Measurements from ENCODE around the gene TXNRD1. TPM values are rescaled to one million over a fixed set of nuclear protein-coding genes. Genes with fewer than 3 reads are reported as not detected.

Gene TXNRD1
- total RNA-seq, 2 donors from 2014 or later = 83.4 to 144 TPM

DNA sequence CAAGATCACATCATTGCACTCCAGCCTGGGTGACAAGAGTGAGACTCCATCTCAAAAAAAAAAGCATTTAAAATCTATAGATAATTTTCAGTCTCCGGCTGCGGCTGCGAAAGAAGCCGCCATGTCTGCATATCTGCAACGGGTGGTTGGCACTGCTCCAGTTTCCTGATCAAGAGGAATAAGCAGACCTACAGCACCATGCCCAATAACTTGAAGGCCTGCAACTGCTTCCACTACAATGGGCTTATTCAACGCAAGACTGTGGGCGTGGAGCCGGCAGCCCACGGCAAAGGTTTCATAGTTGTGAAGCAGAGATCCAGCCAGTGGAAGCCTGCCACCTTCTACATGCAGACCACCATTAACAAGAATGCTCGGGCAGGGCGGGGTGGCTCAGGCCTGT is 57.4 kb downstream of the TXNRD1 start:
- no peaks in the 10 kb centered on the region for H3K27me3 Mint-ChIP-seq (ENCODE audit: insufficient read depth)
- H3K27ac Mint-ChIP-seq = no peak overlapping the region
- Histone ChIP-seq H3K9ac (ENCODE audit: extremely low read depth, low read length, poor library complexity, severe bottlenecking) (no peak overlapping the region), H3K4me1 (ENCODE audit: control insufficient read depth, insufficient read depth, low read length) (no peaks in the 10 kb centered on the region), H3K36me3 (ENCODE audit: control insufficient read depth, insufficient read depth, low read length) (no peaks in the 10 kb centered on the region), H3K9me3 (ENCODE audit: control insufficient read depth, low read length) (no peaks in the 10 kb centered on the region), H3K27me3 (ENCODE audit: control insufficient read depth, insufficient read depth, low read length, poor library complexity, severe bottlenecking) (no peaks in the 10 kb centered on the region), H3K27ac (ENCODE audit: low read depth, low read length) (no peak overlapping the region), H3K4me3 (ENCODE audit: low read length) (no peak overlapping the region)
- TF ChIP-seq CTCF (conservative IDR thresholded peaks at IDR 0.05) = no peak
- no peaks in the 10 kb centered on the region for H3K4me1 Mint-ChIP-seq
- no peak for DNase-seq
- H3K9me3 Mint-ChIP-seq = no peaks in the 10 kb centered on the region
- H3K4me3 Mint-ChIP-seq = no peak overlapping the region
- H3K36me3 Mint-ChIP-seq (ENCODE audit: low read depth) = no peaks in the 10 kb centered on the region
- 97 to 100% methylated on average over 9 to 11 of the region's 11 CpGs for WGBS, 2 experiments (ENCODE audit: insufficient coverage in 1 of 2, insufficient read length in 1 of 2)

- H3K36me3 ChIP-seq (ENCODE audit: control insufficient read depth, insufficient read depth, low read length) = no peaks in the 10 kb centered on the region
- H3K4me3 ChIP-seq (ENCODE audit: low read length) = no peak overlapping the region
- no peak for DNase-seq
- no peaks in the 10 kb centered on the region for H3K36me3 Mint-ChIP-seq (ENCODE audit: low read depth)
- no peaks in the 10 kb centered on the region for H3K9me3 Mint-ChIP-seq
- no peaks in the 10 kb centered on the region for H3K4me1 ChIP-seq (ENCODE audit: control insufficient read depth, insufficient read depth, low read length)
- no peak overlapping the region for H3K27ac ChIP-seq (ENCODE audit: low read depth, low read length)
- 91 to 99% methylated on average over 10 to 11 of the region's 11 CpGs for WGBS, 2 experiments (ENCODE audit: insufficient coverage in 1 of 2, insufficient read length in 1 of 2)
- H3K9me3 ChIP-seq (ENCODE audit: control insufficient read depth, low read length) = no peaks in the 10 kb centered on the region
- no peak overlapping the region for H3K4me3 Mint-ChIP-seq
- TF ChIP-seq CTCF (conservative IDR thresholded peaks at IDR 0.05) = no peak
- no peaks in the 10 kb centered on the region for H3K4me1 Mint-ChIP-seq
- H3K9ac ChIP-seq (ENCODE audit: extremely low read depth, low read length, poor library complexity, severe bottlenecking) = no peak overlapping the region
- H3K27me3 ChIP-seq (ENCODE audit: control insufficient read depth, insufficient read depth, low read length, poor library complexity, severe bottlenecking) = no peaks in the 10 kb centered on the region
- H3K27ac Mint-ChIP-seq = no peak overlapping the region
- no peaks in the 10 kb centered on the region for H3K27me3 Mint-ChIP-seq (ENCODE audit: insufficient read depth)
These were observed 57.9 kb downstream of the TXNRD1 start for GRCh38 chr12:104273503-104273902.

DNA sequence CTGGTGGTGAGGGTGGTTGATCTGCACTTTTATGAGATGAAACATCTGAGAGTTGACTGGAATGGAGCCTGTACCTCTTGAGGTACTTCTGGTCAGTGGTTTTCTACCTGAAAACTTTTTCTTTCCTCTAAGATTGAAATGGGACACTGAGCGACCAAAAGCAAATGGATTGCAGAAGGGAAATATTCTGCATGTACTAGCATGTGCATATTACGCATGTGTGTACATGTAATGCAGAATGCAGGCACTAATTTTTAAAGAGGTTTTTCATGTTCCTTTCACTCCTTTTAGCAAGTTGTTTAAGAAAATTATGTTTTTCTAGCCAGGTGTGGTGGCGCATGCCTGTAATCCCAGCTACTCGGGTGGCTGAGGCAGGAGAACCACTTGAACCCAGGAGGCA is 59.2 kb downstream of the TXNRD1 start:
- no peak for DNase-seq
- Mint-ChIP-seq H3K36me3 (ENCODE audit: low read depth) (no peaks in the 10 kb centered on the region), H3K9me3 (no peaks in the 10 kb centered on the region), H3K4me3 (no peak overlapping the region), H3K27me3 (ENCODE audit: insufficient read depth) (no peaks in the 10 kb centered on the region), H3K27ac (no peak overlapping the region), H3K4me1 (no peaks in the 10 kb centered on the region)
- H3K9me3 ChIP-seq (ENCODE audit: control insufficient read depth, low read length) = no peaks in the 10 kb centered on the region
- H3K27ac ChIP-seq (ENCODE audit: low read depth, low read length) = no peak overlapping the region
- no peaks in the 10 kb centered on the region for H3K36me3 ChIP-seq (ENCODE audit: control insufficient read depth, insufficient read depth, low read length)
- no peaks in the 10 kb centered on the region for H3K4me1 ChIP-seq (ENCODE audit: control insufficient read depth, insufficient read depth, low read length)
- H3K27me3 ChIP-seq (ENCODE audit: control insufficient read depth, insufficient read depth, low read length, poor library complexity, severe bottlenecking) = no peaks in the 10 kb centered on the region
- WGBS, 2 experiments (ENCODE audit: insufficient coverage in 1 of 2, insufficient read length in 1 of 2) = 95 to 96% methylated on average over 4 of the region's 4 CpGs
- H3K4me3 ChIP-seq (ENCODE audit: low read length) = no peak overlapping the region
- no peak overlapping the region for H3K9ac ChIP-seq (ENCODE audit: extremely low read depth, low read length, poor library complexity, severe bottlenecking)
- no peak for TF ChIP-seq CTCF (conservative IDR thresholded peaks at IDR 0.05)
